DMS79 treated with DMSO at 0.1 percent for 48 hours (cell line): ENCODE measurements around the gene MBNL2.

Source experiments
- DNase-seq: peaks from one replicate; lab custom pipeline; 2025; lab: John Stamatoyannopoulos, UW

MBNL2 gene

DNA sequence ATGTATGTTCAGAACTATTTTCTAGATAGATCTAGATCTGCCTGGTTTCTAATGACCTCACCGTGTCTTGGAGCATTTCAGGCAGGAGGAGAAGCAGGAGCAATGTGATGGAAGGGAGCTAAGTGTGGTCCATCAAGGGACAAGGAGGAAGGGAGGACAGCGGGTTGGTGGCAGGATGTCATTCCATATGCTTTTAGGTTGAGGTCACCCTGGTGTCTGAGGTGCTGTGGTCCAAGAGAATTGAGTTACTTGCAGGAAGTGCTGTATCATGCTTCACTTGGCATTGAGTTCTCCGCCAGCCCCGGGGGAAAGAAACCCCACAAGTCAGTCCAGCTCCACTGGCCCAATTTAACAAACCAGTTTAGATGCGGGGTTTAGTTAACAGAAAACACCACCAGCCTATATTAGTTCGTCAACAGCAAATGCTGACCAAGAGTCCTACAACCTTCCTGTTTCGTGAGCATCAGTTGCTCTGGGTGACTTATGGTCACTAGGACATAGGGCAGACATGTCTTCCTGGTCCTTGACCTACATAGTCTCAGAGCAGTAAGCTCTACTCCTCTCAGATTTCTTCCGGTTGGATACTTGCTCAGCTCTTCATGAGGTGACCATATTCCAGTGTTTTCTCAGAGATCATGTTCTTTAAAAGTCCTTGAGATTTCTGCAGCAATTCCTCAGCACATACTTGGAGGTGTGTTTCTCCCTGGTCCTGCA, 79.4 kb downstream of the MBNL2 start:
- DNase-seq, result no peak

DNA sequence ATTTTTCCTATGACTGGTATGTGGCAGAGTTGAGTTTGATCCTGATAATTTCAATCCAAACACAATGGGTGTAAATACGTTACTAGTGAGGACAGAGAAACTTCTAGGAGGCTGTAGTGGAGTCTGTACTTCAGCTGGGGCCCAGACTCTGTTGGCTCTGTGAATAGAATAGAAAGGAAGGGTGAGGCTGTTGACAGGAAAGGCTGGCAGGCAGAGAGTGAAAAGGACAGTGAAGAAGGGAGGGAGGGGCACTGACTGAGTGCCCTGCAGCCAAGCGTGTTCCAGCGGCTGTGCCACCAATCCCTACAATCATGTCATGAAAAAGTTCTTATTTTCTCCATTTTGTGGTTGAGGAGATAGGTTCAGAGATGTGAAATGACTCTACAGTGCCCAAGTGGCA, 80.5 kb downstream of the MBNL2 start:
- no peak for DNase-seq

DNA sequence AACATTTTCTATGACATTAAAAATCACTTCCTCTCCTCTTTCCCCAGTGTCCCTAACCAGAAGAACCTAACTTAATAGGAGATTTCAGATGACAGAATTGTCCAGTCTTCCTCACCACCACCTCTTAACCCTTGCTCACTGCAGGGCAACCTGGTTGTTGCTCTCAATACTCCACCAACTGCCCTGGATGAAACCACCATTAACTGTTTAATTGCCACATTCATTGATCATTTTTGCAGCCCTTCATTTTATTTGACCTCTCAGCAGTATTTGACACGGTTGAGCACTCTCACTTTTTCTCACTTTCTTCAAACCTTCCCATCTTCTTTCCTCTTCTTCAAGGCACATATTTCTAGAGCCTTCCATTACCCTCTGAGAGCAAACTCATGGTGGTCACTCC, 84.0 kb downstream of the MBNL2 start:
- DNase-seq, result no peak

DNA sequence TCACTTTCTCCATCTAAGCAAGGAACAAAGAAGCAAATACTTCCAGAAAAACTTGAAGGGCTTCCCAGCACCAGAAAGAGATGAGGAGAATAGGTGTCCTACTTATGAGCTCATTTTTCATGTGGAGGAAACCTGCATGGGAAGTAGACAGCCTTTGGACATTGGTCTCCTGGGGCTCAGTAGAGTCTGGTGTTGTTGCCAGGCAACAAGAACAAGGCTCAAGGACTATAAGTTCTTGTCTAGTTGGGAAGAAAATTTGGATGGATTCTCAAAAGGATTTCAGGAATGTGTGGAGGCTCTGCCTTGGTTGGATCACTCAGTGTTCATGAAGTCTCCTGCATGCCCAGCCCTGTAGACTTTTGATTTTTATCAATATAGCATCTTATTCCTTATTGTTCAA, 84.5 kb downstream of the MBNL2 start:
- DNase-seq, result no peak

DNA sequence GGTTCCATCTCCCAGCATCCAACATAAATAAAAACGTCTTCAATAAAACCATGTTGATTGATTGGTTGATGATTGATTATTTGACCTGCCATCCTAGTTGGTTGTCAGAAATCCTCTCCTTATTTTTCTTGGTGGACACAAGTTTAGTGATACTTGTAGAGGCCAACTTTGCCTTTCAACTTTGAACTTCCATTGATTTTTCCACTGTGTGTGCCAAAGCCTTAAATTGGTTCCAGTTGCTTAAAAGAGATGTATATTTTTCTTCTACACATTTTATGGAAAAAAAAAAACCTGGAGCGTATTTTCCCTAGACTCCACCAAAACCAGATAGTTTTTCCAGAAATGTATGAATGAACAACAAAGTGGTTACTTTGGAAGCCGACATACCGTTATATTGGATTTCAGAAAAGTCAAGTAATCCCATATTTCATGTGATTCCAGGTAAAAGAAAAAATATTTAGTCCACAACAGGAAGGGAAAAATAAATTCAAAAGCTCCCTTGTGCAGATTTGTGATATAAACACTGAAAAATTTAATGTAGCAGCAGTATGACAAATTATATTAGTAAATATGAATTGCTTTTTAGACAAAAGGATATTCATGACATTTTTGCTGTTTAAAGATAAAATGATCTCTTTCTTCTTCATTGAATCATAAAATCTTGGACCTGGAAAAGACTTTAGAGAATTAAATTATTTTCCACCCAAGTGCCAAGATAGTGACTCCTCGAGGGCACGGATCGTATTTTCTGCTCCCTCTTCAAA, 85.2 kb downstream of the MBNL2 start:
- DNase-seq, result no peak

DNA sequence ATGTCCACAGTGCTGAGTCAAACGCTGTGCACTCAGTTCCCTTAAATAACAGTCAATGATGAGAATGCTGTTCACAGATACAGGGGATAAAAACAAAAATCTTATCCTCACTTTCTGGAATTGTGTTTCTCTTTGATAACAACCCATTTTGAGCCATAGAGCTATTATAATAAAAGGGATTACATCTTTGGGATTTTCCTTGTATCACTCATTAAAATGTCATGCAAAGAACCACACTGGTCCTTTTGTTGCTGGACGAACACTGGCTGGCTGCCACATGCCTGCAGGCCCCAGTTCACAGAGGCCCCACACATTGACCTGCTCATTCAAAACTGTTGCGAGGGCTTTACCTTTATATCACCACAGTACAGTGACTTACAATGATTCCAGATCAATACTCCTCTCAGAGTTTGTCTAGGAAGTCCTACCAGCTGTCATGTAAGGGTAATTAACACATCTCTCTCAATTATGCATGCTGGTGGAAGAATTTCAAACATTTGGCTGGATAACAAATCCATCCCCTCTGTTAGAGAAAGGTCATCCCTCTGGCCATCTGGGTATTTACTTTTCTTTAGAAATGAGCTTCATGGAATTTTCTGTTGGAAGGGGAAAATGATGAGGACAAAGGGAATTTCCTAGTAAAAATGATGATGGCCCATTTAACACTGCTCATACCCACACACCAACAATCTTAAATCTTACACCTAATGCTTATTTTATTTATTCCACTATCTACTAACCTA, 85.9 kb downstream of the MBNL2 start:
- DNase-seq, result no peak

DNA sequence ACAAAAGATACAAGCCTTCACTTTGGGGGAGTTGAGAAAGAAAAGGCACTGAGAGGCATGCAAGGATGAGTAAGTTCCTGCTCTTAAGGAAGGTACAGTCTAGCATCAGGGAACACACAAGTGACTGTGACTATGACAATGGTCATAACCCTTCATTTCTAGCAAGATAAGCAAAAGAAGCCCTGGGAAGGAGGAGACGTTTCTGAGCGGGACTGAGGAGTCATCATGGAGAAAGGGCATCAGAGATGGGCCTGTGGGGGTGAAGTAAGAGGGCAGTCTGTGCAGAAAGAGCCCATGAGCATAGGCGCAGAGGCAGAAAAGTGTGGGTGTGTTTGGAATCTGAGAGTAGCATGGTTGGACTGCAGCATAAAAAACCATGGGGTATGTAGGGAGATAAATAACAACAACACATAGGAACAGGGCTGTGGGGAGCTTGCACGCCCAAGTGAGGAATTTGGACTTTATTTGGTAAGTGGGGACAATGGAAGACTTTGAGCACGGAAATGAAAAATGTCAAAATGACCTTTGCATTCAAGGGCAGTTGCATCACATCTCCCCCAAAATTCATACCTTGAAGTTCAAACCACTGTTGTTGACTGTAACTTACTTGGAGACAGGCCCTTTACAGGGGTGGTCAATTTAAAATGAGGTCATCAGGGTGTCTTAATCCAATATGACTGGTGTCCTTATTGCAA, 86.7 kb downstream of the MBNL2 start:
- no peak for DNase-seq

DNA sequence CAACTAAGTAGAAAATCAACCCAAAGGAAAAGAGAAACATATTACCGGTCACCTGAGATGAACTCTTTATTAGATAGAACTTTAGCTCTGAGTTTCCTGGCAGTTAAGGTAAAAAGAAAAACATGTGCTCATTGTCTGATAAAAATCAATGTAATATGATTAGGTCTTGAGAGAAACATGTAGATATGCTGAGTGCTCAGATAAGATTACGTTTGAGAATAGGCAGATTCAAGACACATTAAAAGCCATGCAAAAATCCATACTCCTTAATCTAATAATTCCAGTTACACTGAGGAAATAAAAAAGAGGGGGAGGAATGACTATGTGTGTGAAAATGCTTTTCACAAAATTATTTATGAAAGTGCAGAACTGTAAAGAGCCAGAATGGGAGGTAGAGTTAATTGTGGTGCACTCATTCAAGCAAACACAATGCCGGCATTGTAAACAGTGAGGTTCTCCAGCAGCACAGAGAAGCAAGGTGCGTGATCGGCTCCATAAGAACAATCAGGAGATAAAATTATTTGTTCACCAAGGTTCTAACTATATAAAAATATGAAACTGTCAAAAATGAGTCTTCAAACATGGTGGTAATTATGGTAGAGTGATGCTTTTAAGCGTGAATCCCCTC, 88.8 kb downstream of the MBNL2 start:
- no peak for DNase-seq

DNA sequence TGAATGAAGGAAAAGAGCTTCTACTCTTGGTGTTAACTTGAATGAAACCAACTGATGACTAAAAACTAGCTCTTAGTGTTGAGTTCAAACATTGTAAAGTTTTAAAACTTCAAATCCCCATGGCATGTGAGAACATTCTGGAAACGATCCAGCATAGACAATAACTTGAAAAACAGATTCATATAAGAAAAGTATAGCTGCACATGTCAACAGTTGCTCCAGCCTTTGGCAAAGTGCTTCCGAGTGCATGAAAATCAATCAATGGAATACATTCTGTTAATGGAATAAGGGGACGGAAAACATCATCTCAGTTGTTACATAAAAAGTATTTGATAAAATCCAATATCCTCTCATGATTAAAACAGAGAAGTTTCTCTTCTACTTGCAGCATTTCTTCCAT, 89.8 kb downstream of the MBNL2 start:
- no peak for DNase-seq

DNA sequence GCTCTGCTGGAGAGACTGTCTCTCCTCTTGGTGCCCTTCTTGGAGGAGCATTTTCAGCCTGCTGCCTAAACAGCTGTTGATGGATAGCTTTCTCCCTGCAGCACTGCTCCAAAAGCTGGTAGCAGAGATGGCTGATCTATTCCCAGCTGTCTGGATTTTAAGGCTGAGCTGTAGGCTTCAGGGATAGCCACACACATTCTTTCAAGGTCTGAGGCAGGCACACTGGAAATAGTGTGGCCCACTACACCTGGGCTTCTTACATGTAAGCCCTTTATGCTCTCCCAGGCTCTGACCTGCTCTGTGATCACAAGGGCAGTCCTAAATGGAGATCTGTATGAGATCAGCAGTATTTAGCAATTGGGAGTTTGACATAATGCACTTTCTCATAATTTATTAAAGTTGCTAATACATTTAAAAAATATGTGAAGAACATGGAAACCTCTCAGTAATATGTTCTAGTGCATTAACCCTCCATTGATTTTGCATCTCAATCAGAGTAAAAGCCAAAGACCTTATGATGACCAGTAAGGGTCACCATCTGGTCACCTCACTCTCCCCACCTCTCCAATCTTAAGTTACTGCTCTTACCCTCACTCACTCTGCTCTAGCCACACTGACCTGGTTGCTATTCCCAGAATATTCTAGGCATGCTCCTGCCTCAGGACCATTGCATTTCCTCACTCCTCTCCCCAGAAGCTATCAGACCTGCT, 91.6 kb downstream of the MBNL2 start:
- DNase-seq, result no peak

DNA sequence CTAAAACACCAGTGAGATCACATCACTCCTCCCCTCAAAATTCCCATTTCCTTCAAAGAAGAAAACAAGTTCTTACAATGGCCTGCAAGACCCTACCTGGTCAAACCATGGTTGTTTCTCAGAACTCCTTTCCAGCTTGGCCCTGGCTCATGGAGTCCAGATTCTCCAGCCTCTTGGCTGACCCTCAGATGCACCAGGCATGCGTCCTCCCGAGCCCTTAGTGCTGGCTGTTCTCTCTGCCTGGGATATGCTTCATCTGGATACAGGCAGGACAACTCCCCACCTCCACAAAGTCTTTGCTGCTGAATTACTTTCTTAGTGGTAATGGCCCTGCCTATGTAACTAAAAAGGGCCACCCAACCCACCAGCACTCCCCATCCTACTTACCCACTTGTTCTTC, 94.3 kb downstream of the MBNL2 start:
- no peak for DNase-seq

DNA sequence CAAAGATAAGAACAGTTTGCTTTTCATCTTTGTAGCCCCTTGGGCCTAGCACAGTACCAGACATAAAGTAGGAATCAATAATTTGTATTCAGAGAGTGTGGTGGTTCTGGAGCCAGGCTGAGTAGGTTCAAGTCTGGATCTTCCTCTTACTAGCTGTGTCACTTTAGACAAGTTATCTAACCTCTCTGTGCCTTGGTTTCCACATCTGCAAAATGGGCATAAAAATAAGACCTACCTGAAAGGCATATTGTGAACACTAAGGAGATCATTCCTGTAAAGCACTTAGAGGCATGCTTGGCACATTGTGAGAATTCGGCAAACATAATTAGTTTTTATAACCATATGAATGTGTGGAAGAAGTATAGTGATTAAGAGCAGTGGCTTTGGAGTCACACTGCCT, 95.8 kb downstream of the MBNL2 start:
- DNase-seq, result no peak

DNA sequence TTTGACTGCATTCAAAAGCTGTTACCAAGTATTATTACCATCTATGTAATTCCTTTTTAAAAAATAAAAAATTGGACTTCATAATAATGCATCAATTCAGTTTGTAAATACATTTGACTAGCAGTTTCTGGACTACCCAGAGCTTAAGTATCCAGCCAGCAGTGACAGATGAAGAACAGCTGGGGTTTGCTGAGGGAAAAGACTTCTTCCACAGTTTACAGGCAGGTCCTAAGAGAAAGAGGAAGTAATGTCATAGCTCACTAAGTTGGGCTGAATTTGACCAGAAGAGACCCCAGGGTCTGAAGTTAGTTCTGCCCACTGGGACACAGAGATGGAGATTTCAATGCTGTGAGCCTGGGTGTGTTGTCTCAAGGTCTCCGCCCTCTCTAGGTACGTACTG, 96.4 kb downstream of the MBNL2 start:
- DNase-seq, result no peak

DNA sequence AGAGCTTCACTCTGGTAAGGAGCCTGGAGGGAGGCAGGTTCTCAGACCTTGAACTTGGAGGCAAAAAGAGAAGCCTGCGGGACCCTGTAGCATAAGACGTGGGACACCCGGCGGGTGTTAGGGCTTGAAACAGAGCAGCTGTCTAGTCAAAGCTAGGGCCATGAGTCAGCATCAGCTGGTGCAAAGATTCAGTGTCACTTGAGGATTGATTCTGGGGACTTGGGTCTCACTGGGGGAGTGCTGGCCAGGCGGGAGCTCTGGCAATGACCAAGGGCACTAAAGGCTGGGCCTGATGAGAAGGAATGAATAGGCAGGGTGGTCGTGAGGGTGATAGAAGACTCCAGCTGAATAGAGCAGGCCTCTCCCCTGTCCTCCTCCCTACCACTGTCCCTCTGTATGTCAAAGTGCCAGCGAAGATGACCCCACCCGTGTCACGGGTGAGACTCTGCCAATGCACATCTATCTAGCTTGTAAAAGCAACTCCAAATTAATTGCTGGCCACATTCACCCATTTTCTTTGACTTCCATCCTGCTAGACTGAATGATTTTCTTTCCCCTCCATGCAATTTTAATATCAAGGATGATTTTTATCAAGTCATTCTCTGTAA, 97.1 kb downstream of the MBNL2 start:
- DNase-seq, result no peak

DNA sequence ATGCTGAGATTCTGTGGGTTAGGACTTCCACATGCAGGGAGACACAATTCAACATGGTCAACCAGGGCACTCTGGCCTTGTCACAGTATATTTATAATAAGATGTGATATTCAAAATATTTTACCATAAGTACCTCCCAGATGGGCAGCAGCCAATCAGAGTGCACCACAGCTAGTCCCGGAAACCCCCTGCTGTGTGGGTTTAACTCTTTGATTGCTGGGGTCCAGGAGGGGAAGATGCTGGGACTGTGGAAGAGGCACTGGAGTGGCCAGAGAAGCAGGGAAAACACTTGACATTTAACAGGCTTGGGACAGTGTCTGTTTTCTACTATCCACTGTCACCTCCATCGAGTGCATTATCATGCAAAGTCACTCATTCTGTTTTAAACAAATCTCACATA, 99.0 kb downstream of the MBNL2 start:
- no peak for DNase-seq

DNA sequence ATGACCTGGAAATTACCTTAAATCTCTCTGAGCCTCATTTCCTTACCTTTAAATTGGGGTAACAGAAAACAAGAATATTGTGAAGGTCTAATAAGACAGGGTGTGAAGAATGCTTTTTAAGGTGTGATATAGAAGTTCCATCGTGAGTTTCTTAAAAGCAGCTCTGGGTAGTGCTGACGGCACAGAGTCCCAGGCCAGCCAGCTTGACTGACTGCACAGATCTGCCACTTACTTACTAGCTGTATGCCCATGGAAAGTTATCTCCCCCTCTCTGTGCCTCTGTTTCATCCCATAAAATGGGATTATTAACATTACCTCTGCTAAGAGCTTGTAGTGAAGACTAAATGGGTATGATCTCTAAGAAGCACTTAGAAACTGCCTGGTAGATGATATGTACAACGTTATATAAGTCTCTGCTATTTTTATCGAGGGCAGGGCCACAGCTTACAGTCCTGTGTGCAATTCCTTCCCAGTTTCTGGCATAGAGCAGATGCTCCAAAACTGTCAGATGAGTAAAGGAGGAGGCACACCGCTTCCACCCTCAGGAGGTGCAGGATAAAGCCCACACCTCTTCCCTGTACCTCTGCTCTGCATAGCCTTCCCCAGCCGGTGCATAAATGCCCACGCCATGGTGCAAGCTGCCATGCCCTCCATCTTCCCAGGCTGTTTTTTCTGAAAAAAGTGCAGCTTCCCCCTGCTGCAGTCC, 99.6 kb downstream of the MBNL2 start:
- no peak for DNase-seq

DNA sequence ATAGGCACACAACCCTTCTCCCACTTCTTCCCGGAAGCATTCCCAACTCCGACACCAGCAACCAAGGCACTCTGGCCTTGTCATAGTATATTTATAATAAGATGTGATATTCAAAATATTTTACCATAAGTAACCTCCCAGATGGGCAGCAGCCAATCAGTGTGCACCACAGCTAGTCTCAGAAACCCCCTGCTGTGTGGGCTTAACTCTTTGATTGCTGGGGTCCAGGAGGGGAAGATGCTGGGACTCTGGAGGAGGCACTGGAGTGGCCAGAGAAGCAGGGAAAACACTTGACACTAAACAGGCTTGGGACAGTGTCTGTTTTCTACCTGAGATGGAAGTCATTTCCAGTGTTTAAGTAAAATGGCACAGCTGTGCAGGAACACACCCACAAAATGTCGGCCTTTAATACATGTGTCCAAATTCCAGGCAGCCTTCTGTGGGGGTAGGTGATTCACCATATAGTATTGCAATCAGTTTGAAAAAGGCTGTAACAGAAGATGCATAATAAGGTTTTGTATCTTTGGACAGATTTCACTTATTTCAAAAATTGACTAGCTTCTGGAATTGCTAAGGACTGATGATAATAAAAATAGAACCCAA, 100.7 kb downstream of the MBNL2 start:
- no peak for DNase-seq

DNA sequence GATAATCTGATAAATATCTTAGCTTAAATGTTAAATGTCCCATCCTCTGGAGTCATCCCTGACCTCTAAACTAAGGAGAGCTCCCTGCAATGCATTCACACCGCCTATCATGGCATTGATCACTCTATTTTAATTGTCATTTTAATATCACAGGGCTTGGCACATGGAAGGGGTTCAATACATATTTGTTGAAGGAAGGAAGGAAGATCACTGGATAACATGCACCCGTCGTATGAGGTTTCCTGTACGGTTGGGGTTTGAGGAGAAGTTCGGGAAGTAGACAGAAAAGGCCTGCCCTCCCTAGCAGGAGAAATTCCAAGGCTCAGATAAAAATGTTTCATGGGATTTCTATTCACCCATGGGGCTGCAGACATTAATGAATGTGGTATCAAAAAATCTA, 102.0 kb downstream of the MBNL2 start:
- no peak for DNase-seq

DNA sequence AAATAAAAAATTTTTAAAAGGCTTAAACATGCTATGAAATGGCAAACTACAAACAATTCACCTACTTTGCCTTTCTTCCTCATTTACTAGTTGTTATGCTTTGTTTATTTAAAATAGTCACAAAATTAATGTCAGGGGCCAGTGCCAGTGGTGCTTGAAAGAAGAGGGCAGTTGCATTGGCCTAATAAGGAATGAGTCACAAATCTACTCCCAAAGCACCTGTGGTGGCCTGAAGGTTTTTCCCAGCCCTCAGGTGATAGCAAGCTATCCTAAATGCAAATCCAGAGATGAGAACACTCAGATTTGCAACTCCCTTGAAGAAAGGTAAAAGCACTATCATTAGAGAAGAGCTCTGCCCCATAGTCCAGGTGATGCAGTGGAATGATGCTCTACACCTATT, 103.6 kb downstream of the MBNL2 start:
- DNase-seq, result no peak

DNA sequence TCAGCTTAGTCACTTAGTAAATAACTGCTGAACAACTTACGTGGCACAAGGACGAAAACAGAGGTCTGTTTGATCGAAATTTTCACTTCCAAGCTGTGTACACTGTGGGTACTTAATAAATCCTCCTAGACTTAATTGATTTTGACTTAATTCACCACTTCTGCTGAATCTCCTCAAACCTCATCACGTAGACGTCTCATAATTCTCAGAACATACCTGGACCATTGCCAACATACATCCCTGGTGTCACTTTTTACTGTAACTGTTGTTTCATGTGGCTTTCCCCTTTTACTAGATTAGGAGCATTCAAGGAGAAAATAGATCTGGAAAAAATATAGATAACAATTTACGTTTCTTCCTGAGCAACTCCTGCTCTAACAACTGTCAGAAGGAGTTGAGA, 105.0 kb downstream of the MBNL2 start:
- no peak for DNase-seq
